ENCODE results near the gene TRPC1. TPM values are rescaled to one million over a fixed set of nuclear protein-coding genes. Genes with fewer than 3 reads are reported as not detected.

TRPC1 gene
- polyA plus RNA-seq, 1 of the 3 experiments (the other 2 are of a cell fraction): 9.6 TPM

- Histone ChIP-seq H3K9me3 (no peaks in the 10 kb centered on the region), H3K4me3 (ENCODE audit: low read depth in 2 of 2, low read length in 1 of 2) (peak overlapping the region in 1 of 2 experiments; percentile 1; a peak in 1 of 4 replicates), H3K27me3 (ENCODE audit: insufficient read depth) (no peaks in the 10 kb centered on the region), H4K20me1 (ENCODE audit: insufficient read depth) (no peaks in the 10 kb centered on the region), H3K4me1 (ENCODE audit: control insufficient read depth in 1 of 2, insufficient read depth in 2 of 2, low read depth in 1 of 2, low read length in 1 of 2) (no peaks in the 10 kb centered on the region; a peak in 2 of 4 replicates), H3K27ac (ENCODE audit: low read depth in 2 of 2, low read length in 1 of 2) (peak overlapping the region in 1 of 2 experiments; percentile 34; a peak in 2 of 4 replicates), H2AFZ (ENCODE audit: low read depth) (no peak overlapping the region; the same call in 1 of the 2 replicates), H3K79me2 (ENCODE audit: insufficient read depth) (no peaks in the 10 kb centered on the region), H3K36me3 (replicated peaks in 1 of 2; ENCODE audit: control insufficient read depth in 1 of 2, insufficient read depth in 2 of 2, low read length in 1 of 2) (no peaks in the 10 kb centered on the region), H3K9me2 (no peaks in the 10 kb centered on the region), H3K9ac (no peak overlapping the region; the same call in 1 of the 2 replicates), H3F3A (replicated peaks; ENCODE audit: insufficient read depth) (no peaks in the 10 kb centered on the region), H3K4me2 (peak overlapping the region; percentile 35; the same call in 1 of the 2 replicates)
- POLR2A ChIA-PET: interaction anchor here (1.0 kb wide), 1 partner anchor 19 kb away, joined by 3 read pairs; the partner anchor contains the start of gene TRPC1
- CTCF ChIA-PET: interaction anchor here (3.5 kb wide), 1 partner anchor 19 kb away, joined by 12 read pairs; the partner anchor contains the start of gene TRPC1
- DNase-seq: peak; percentile 20
- TF ChIP-seq SMC3 (IDR thresholded peaks at IDR 0.05; ENCODE audit: low read depth, low read length): no peak
- TF ChIP-seq IRF3 (IDR thresholded peaks at IDR 0.05; ENCODE audit: low read depth, low read length): no peak
- no peak for TF ChIP-seq MEF2A (IDR thresholded peaks at IDR 0.05; ENCODE audit: borderline replicate concordance, low read depth)
- no peak for TF ChIP-seq FOXJ3 (CRISPR knock-in tag; IDR thresholded peaks at IDR 0.05)
- no peak for TF ChIP-seq ZBTB33 (IDR thresholded peaks at IDR 0.05; ENCODE audit: borderline replicate concordance, low read depth)
- no peak for TF ChIP-seq USF1 (IDR thresholded peaks at IDR 0.05; ENCODE audit: borderline replicate concordance, low read depth)
- no peak for TF ChIP-seq TCF12 (IDR thresholded peaks at IDR 0.05)
- TF ChIP-seq, protein P1, sequence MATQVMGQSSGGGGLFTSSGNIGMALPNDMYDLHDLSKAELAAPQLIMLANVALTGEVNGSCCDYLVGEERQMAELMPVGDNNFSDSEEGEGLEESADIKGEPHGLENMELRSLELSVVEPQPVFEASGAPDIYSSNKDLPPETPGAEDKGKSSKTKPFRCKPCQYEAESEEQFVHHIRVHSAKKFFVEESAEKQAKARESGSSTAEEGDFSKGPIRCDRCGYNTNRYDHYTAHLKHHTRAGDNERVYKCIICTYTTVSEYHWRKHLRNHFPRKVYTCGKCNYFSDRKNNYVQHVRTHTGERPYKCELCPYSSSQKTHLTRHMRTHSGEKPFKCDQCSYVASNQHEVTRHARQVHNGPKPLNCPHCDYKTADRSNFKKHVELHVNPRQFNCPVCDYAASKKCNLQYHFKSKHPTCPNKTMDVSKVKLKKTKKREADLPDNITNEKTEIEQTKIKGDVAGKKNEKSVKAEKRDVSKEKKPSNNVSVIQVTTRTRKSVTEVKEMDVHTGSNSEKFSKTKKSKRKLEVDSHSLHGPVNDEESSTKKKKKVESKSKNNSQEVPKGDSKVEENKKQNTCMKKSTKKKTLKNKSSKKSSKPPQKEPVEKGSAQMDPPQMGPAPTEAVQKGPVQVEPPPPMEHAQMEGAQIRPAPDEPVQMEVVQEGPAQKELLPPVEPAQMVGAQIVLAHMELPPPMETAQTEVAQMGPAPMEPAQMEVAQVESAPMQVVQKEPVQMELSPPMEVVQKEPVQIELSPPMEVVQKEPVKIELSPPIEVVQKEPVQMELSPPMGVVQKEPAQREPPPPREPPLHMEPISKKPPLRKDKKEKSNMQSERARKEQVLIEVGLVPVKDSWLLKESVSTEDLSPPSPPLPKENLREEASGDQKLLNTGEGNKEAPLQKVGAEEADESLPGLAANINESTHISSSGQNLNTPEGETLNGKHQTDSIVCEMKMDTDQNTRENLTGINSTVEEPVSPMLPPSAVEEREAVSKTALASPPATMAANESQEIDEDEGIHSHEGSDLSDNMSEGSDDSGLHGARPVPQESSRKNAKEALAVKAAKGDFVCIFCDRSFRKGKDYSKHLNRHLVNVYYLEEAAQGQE (IDR thresholded peaks at IDR 0.05; ENCODE audit: low read depth, low read length): no peak
- TF ChIP-seq EP300 (IDR thresholded peaks at IDR 0.05; ENCODE audit: borderline replicate concordance in 1 of 2, low read depth in 1 of 2, low read length in 1 of 2): no peak
- TF ChIP-seq, protein P2, sequence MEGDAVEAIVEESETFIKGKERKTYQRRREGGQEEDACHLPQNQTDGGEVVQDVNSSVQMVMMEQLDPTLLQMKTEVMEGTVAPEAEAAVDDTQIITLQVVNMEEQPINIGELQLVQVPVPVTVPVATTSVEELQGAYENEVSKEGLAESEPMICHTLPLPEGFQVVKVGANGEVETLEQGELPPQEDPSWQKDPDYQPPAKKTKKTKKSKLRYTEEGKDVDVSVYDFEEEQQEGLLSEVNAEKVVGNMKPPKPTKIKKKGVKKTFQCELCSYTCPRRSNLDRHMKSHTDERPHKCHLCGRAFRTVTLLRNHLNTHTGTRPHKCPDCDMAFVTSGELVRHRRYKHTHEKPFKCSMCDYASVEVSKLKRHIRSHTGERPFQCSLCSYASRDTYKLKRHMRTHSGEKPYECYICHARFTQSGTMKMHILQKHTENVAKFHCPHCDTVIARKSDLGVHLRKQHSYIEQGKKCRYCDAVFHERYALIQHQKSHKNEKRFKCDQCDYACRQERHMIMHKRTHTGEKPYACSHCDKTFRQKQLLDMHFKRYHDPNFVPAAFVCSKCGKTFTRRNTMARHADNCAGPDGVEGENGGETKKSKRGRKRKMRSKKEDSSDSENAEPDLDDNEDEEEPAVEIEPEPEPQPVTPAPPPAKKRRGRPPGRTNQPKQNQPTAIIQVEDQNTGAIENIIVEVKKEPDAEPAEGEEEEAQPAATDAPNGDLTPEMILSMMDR (IDR thresholded peaks at IDR 0.05): no peak
- TF ChIP-seq MXI1 (IDR thresholded peaks at IDR 0.05; ENCODE audit: low read depth, low read length): no peak
- no peak for TF ChIP-seq NRF1 (IDR thresholded peaks at IDR 0.05; ENCODE audit: low read depth, low read length)
- TF ChIP-seq GABPA (IDR thresholded peaks at IDR 0.05; ENCODE audit: low read depth): no peak
- TF ChIP-seq, protein P3, sequence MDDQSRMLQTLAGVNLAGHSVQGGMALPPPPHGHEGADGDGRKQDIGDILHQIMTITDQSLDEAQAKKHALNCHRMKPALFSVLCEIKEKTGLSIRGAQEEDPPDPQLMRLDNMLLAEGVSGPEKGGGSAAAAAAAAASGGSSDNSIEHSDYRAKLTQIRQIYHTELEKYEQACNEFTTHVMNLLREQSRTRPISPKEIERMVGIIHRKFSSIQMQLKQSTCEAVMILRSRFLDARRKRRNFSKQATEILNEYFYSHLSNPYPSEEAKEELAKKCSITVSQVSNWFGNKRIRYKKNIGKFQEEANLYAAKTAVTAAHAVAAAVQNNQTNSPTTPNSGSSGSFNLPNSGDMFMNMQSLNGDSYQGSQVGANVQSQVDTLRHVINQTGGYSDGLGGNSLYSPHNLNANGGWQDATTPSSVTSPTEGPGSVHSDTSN (IDR thresholded peaks at IDR 0.05): no peak
- no peak for TF ChIP-seq RAD21 (IDR thresholded peaks at IDR 0.05; ENCODE audit: low read length)
- no peak for TF ChIP-seq NFIC (IDR thresholded peaks at IDR 0.05; ENCODE audit: borderline replicate concordance)
- TF ChIP-seq CHD2 (IDR thresholded peaks at IDR 0.05; ENCODE audit: low read length, partially characterized antibody): no peak
- no peak for TF ChIP-seq RFX5 (IDR thresholded peaks at IDR 0.05; ENCODE audit: low read length)
- no peak for TF ChIP-seq USF2 (IDR thresholded peaks at IDR 0.05; ENCODE audit: borderline replicate concordance, low read depth, low read length)
- WGBS (ENCODE audit: low lambda C conversion rate): 25% methylated on average over 2 of the region's 2 CpGs
These were observed 18.6 kb upstream of the TRPC1 start for GRCh38 chr3:142705198-142705597.
